OCI-M2 (cell line): Measurements from ENCODE around the gene GAGE12F.
"Not testable (repeated sequence)": the region's sequence is repeated elsewhere in the genome, so short reads cannot be mapped to it uniquely, and the experiment has no call there.

Experiments
- DNase-seq: peaks from one replicate; lab custom pipeline; 2025; ENCODE audit not compliant: unreplicated experiment; lab: John Stamatoyannopoulos, UW

The GAGE12F gene, protein sequence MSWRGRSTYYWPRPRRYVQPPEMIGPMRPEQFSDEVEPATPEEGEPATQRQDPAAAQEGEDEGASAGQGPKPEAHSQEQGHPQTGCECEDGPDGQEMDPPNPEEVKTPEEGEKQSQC

DNA sequence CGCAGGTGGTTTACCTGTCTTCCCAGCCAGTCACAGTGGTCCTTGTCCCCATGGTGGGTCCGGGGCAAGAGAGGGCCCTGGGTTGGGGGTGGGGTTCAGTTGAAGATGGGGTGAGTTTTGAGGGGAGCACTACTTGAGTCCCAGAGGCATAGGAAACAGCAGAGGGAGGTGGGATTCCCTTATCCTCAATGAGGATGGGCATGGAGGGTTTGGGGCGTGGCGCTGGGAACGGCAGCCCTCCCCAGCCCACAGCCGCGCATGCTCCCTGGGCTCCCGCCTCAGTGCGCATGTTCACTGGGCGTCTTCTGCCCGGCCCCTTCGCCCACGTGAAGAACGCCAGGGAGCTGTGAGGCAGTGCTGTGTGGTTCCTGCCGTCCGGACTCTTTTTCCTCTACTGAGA is at the start of gene GAGE12F:
Gene GAGE12F, plus strand, starts transcription at position 301 of the 400 bp plus-strand sequence. CDS start 1,155 bp downstream, outside the sequence.
- DNase-seq, result not testable (repeated sequence)

DNA sequence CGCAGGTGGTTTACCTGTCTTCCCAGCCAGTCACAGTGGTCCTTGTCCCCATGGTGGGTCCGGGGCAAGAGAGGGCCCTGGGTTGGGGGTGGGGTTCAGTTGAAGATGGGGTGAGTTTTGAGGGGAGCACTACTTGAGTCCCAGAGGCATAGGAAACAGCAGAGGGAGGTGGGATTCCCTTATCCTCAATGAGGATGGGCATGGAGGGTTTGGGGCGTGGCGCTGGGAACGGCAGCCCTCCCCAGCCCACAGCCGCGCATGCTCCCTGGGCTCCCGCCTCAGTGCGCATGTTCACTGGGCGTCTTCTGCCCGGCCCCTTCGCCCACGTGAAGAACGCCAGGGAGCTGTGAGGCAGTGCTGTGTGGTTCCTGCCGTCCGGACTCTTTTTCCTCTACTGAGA is 28.8 kb upstream of the GAGE12F start, which contains the start of gene GAGE12C:
Gene GAGE12C, plus strand, starts transcription at position 301 of the 400 bp plus-strand sequence. CDS start 1,155 bp downstream, outside the sequence.
- not testable (repeated sequence) for DNase-seq

DNA sequence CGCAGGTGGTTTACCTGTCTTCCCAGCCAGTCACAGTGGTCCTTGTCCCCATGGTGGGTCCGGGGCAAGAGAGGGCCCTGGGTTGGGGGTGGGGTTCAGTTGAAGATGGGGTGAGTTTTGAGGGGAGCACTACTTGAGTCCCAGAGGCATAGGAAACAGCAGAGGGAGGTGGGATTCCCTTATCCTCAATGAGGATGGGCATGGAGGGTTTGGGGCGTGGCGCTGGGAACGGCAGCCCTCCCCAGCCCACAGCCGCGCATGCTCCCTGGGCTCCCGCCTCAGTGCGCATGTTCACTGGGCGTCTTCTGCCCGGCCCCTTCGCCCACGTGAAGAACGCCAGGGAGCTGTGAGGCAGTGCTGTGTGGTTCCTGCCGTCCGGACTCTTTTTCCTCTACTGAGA is 19.2 kb upstream of the GAGE12F start, which contains the start of gene GAGE12D:
Gene GAGE12D, plus strand, starts transcription at position 301 of the 400 bp plus-strand sequence. CDS start 1,155 bp downstream, outside the sequence.
- DNase-seq, result not testable (repeated sequence)

DNA sequence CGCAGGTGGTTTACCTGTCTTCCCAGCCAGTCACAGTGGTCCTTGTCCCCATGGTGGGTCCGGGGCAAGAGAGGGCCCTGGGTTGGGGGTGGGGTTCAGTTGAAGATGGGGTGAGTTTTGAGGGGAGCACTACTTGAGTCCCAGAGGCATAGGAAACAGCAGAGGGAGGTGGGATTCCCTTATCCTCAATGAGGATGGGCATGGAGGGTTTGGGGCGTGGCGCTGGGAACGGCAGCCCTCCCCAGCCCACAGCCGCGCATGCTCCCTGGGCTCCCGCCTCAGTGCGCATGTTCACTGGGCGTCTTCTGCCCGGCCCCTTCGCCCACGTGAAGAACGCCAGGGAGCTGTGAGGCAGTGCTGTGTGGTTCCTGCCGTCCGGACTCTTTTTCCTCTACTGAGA is 9.7 kb upstream of the GAGE12F start, which contains the start of gene GAGE12E:
Gene GAGE12E, plus strand, starts transcription at position 301 of the 400 bp plus-strand sequence. CDS start 1,155 bp downstream, outside the sequence.
- not testable (repeated sequence) for DNase-seq

DNA sequence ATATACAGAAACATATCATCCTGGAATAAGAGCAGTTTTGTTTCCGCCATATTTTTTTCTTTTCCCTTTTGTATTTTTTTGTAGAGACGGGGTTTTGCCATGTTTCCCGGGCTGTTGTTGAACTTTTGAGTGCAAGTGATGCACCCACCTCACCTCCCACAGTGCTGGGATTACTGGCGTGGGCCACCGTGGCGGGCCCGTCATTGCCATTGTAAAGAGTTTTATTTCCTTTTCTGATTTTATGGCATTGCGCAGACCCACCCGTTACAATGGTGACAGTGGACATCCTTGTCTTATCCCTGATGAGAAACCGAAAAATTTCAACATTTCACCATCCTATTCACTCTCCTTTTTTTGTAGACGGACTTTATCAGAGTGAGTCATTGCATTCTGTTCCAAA is 8.1 kb downstream of the GAGE12F start:
- not testable (repeated sequence) for DNase-seq

DNA sequence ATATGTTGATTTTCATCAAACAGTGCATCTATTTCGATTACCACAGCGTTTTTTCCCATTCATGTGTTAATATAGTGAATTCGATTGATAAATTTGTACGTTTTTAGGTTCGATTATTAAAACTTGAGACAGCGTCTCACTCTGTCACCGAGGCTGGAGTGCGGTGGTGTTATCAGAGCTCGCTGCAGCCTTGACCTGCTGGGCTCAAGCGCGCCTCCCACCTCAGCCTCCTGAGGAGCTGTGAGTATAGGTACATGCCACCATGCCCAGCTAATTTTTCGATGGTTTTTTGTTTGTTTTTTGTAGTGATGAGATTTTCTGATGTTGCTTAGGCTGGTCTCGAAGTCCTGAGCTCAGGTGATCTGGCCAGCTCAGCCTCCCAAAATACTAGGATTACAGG is 8.5 kb downstream of the GAGE12F start:
- DNase-seq, result not testable (repeated sequence)

DNA sequence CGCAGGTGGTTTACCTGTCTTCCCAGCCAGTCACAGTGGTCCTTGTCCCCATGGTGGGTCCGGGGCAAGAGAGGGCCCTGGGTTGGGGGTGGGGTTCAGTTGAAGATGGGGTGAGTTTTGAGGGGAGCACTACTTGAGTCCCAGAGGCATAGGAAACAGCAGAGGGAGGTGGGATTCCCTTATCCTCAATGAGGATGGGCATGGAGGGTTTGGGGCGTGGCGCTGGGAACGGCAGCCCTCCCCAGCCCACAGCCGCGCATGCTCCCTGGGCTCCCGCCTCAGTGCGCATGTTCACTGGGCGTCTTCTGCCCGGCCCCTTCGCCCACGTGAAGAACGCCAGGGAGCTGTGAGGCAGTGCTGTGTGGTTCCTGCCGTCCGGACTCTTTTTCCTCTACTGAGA is 9.5 kb downstream of the GAGE12F start, which contains the start of gene GAGE12G:
Gene GAGE12G, plus strand, starts transcription at position 301 of the 400 bp plus-strand sequence. CDS start 1,155 bp downstream, outside the sequence.
- DNase-seq, result not testable (repeated sequence)

DNA sequence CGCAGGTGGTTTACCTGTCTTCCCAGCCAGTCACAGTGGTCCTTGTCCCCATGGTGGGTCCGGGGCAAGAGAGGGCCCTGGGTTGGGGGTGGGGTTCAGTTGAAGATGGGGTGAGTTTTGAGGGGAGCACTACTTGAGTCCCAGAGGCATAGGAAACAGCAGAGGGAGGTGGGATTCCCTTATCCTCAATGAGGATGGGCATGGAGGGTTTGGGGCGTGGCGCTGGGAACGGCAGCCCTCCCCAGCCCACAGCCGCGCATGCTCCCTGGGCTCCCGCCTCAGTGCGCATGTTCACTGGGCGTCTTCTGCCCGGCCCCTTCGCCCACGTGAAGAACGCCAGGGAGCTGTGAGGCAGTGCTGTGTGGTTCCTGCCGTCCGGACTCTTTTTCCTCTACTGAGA is 19.0 kb downstream of the GAGE12F start, which contains the start of gene GAGE12H:
Gene GAGE12H, plus strand, starts transcription at position 301 of the 400 bp plus-strand sequence. CDS start 1,155 bp downstream, outside the sequence.
- not testable (repeated sequence) for DNase-seq

DNA sequence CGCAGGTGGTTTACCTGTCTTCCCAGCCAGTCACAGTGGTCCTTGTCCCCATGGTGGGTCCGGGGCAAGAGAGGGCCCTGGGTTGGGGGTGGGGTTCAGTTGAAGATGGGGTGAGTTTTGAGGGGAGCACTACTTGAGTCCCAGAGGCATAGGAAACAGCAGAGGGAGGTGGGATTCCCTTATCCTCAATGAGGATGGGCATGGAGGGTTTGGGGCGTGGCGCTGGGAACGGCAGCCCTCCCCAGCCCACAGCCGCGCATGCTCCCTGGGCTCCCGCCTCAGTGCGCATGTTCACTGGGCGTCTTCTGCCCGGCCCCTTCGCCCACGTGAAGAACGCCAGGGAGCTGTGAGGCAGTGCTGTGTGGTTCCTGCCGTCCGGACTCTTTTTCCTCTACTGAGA is 28.6 kb downstream of the GAGE12F start, which contains the start of gene GAGE2A:
Gene GAGE2A, plus strand, starts transcription at position 301 of the 400 bp plus-strand sequence. CDS start 1,155 bp downstream, outside the sequence.
- not testable (repeated sequence) for DNase-seq

DNA sequence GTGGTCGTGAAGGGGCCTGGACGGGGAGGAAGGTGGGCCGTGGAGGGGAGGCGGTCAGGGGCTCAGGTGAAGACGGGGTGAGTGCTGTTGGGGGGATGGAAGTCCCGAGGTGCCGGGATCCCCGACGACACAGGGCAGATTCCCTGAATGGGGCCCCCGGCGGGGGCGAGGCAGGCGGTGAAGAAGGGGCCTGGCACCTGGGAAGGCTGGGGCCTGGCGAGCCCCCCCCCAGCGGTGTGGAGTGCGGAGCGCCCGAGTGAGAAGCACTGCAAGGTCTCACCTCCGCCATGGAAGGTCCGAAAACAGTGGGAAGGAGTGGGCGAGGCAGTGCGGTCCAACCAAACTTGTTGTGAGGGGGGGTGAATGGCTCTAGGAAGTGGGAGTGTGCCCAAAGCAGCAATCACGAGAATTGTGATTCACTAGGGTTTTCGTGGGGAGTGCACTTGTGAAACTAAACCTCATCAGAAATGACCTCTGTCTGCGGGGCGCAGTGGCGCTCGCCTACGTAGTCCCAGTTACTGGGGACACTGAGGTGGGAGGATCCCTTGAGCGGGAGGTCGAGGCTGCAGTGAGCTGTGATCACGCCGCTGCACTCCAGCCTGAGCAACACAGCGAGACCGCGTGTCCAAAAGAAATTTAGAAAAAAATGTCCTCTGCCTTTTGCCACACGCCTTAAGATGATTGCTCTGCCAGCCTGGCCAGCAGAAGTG is 29.3 kb downstream of the GAGE12F start:
- not testable (repeated sequence) for DNase-seq

DNA sequence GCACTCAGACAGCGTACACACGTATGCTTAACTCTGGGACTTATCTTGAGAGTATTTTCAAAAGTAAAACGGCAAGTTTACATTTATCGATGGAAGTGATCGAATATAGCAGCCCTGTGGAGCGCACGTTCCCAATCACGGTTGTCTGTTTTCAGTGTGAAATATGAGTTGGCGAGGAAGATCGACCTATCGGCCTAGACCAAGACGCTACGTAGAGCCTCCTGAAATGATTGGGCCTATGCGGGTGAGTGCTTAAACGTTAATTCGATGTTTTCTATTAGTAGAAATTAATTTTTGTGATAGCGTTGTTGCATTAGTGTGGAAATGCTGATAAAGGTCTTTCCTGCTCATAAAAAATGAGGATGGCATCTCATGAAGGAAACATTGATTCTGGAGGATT is 29.8 kb downstream of the GAGE12F start:
- not testable (repeated sequence) for DNase-seq

DNA sequence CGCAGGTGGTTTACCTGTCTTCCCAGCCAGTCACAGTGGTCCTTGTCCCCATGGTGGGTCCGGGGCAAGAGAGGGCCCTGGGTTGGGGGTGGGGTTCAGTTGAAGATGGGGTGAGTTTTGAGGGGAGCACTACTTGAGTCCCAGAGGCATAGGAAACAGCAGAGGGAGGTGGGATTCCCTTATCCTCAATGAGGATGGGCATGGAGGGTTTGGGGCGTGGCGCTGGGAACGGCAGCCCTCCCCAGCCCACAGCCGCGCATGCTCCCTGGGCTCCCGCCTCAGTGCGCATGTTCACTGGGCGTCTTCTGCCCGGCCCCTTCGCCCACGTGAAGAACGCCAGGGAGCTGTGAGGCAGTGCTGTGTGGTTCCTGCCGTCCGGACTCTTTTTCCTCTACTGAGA is 38.1 kb downstream of the GAGE12F start, which contains the start of gene GAGE1:
Gene GAGE1, plus strand, starts transcription at position 301 of the 400 bp plus-strand sequence. CDS start 1,155 bp downstream, outside the sequence.
- DNase-seq, result not testable (repeated sequence)

DNA sequence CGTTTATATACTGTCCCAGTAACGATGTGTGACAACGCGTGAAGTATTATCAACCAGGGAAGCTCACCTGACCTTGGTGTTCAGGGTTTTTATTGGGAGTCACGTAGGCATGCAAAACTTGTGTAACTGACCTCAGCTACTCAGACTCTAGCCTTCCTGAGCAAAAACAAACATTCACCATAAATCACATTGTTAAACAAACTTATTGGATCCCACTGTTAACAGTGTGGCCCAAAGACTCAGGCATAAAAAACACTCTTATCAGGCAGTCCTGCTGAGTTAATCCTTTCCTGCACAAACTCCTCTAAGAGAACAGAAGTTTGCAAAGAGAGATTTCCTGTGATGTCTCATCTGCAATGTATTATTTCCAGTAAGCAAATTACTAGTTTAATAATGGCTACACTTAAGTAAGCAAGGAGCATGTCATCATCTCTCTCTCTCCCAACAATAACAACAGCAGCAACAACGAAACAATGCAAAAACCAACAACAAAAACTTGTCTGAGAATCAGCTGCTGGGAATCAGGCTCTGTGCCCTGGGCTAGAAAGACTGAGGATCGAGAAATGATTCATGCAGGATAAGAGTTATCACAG is 50.2 kb downstream of the GAGE12F start:
- DNase-seq, result no peak
